HG03342 (cell line): ENCODE results near the gene ZNF488.

Source experiments
- ATAC-seq: cut with Tn5 transposase; IDR thresholded peaks from one replicate; pipeline ENCODE4 v1.9.1; 2021; ENCODE audit warnings: mild to moderate bottlenecking, moderate library complexity; ENCODE audit not compliant: unreplicated experiment

The ZNF488 gene

DNA sequence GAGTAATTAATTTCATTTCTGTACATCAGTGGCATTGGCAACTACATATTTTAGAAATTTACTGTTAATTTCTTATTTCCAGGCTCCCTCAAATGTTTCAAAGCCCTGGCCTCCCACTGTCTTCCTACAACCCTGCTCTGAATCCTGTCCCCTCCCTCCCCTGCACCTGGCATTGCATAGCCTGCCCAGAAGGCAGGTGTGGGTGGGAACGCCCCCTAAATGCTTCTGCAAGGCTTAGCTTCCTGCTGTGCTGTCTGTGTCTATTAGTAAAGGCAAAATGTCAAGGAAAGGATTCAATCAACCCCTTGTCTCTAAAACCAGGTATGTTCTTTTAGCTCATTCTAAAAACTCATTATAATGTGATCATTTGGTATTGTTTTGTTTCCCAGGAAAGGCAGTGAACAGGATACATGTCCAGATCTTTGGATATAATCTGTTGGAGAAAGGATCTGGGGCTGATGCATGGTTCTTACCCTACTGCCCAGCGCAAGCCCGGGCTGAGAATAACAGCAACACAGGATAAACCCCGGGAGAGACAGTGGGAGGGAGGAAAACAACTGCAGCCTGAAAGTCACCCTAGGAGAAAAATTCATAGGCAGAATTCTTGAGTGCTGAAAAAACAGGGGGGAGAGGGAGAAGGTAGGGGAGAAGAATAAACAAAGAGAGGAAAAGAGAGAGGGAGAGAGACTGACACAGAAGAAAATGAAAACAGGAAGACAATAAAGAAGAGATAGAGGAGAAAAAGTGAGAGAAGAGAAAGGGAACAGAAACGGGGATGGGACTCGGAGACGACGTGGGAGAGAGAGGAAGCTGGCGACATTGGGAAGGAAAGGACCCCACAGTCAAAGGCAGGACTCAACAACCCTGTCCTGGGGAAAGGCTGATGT, 589 bp downstream of the ZNF488 start:
- no peak for ATAC-seq

DNA sequence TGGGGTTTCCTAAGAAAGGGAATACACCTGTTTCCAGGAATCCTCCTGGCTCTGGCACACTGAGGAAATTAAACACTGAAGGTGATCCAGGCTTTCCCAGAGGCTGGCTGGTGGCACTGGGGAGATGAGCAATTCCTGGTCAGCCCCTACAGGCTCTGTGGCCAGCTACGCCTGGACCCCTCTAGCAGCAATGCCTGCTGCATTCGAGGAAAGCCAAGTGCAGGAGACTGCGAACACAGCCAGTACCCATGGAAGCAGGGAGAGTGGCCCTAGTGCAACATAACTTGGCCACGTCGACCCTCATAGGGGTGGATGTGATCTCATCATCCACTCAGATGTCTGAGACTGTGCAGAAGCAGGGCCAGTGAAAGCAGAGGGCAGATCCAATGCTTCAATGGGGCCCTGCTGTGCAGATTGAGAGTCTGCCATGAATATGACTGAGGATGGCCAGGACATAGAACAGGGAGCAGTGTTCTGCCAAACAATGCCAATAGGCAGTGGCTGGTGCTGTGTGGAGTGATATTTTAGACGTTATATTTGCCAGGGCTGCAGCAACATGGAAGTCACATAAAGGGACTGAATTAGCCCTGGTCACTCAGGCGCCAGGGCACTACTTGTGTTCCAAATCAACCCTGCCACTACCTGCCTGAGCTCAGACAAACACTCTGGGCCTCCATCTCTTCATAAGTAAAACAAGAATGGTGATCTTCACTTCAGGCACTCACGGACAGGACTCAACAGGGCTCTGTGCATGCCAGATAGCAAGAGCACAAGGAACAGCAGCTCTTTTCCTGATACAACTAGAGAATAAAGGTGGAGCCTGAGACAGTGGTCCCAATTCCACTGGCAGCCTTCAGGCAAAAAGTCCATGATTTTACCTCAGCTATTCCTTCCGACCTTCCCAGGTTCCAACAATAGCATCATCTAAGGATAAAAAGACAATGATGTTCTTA, 2.4 kb downstream of the ZNF488 start:
- no peak for ATAC-seq

DNA sequence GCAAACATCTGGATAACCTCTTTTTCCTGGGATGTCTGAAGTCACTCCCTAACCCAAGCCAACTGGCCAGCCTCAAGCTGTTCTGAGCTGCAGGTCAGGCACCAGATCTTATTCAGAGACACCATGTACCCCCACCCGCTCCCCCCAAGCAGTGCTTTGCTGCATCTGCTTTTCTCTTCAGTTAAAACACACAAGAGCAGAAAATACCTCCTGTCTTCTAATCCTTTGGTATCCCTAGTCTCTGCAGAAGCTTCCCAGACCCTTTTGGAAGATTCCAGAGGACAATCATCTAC, 3.0 kb downstream of the ZNF488 start:
- no peak for ATAC-seq

- no peak for ATAC-seq
These were observed 3.6 kb downstream of the ZNF488 start for GRCh38 chr10:47380341-47381102.

GRCh38 chr10:47379901-47380300, 4.2 kb downstream of the ZNF488 start:
- no peak for ATAC-seq

DNA sequence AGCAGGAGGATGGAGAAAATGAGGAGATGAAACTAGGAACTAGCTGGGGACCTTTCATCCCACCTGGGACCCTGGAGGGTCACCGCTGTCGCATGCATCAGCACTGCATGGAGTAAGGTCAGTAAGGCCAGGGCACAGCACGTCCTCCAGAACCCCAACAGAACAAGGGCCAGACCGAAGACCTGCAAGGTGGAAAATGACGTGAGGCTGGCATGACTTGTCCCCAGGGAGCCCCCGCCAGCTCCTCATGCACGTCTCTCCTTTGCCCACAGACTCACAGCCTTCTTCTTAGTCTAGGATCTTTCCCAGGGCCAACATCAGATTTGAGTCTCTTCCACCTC, 4.7 kb downstream of the ZNF488 start:
- ATAC-seq, result no peak

GRCh38 chr10:47378606-47379444, 5.3 kb downstream of the ZNF488 start:
- ATAC-seq, result no peak

GRCh38 chr10:47378183-47378510, 5.9 kb downstream of the ZNF488 start:
- ATAC-seq, result no peak

GRCh38 chr10:47376522-47377220, 7.4 kb downstream of the ZNF488 start:
- no peak for ATAC-seq

DNA sequence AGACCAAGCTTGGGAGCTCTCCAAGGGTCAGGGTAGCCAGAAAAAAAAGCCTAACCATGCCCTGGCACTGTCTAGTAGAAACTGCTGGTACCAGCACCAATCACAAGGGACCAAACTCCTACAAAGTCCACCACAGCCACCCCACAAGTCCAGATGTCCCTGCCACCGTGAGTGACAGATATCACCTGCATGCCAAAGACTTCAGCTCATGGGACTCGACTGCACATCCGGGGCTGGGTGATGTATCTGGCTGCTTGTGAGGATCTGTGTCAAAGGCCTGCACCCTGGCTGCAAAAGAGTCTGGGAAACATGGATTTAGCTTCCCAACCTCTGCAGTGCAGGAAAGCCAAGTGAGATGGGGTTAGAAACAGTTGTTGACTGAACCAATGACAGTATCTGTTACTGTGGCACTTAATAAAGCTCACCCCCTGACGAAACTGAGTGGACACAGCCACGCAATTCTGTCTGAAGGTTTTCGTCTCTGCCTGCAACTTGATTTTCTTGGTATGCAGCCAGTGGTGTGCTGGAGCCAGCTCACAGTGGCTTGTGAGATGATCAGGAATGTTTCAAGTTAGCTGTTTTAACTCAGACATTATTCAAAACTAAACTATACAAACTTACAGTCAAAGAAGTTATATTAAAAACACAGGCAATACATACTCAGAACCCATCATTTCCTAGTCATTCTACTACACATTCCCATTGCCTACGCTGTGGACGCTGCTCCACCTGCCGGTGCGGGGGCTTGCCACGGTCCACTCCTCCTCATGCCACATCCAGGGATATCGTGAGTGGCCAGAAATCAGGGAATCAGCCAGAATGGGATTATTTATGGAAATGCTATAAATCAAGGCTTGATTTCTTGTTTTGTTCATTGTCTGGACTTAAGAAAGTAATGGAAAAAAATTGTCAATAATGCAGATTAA, 9.2 kb downstream of the ZNF488 start:
- no peak for ATAC-seq

DNA sequence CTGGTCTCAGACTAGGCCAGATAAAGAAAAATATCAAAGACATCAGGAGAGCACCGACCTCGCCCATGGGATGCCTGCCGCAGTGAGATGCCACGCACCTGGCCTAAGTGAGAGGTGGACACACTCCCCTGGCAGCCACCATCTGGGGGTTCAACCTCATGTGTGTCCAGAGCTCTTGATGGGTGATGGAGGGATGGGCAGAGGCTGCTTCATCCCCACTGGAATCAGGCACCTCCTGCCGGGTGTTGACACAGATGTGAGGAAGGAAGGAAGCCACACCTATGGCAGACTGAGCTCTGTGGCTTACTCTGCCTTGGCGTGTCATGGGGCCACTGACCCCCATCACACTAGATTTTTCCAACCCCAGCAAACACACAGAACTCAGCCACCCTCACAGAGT, 11.4 kb downstream of the ZNF488 start:
- no peak for ATAC-seq

DNA sequence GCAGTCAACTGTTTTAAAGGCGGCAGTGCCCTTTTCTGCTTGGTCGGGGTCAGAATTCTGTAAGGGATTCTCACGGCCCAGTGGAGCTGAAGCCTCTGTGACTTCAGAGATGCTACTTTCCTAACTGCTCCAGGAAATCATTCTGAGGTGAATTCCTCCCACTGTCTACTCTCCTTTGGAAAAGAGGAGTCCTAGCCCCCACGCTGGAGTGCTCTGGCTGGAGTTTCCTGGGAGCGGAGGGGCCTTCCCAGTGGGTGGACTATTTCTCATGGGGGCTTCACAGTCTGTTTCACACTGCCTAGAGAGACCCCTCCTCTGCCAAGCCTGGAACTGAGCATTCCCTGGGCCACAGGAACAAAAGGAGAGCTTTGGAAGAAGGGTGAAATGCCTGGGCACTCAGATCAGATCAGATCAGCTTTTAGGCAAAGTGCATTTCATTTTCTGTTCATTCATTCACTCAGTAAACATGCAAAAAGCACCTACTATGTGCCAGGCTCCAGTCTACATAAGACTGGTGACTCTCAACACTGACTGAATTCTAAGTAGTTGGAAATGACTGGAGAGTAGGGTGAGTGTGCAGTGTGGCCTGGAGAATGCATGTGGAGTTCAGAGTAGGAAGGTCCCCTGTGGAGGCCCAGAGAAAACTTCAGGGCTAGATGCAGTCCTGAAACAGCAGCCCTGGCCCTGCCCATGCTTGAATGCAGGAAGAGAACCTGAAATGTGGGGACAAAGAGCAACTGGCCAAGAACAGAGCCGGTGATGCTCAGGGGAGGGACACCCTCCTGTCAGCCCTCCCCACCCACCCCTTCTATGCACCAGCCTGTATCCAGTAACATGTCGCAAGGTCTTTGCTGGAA, 12.2 kb downstream of the ZNF488 start:
- no peak for ATAC-seq

DNA sequence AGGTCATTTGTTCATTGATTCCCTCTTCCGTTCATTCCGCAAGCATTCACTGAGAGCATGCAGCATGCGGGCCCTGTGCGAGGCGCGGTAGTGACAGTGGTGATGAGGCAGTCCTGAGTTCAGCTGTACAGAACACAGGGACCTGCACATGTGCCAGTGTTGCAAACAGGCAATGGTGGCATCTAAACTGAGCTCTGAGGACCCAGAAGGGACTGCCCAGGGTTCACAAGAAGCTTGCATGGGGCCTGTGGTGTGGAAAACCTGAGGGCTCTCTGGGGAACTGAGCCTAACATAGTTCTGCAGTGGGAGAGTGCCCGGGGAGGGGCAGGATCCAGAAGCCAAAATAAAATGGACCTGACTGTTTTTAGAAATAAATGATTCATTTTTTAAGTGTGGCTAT, 13.2 kb downstream of the ZNF488 start:
- ATAC-seq, result no peak

GRCh38 chr10:47370015-47370767, 13.9 kb downstream of the ZNF488 start:
- ATAC-seq, result no peak

DNA sequence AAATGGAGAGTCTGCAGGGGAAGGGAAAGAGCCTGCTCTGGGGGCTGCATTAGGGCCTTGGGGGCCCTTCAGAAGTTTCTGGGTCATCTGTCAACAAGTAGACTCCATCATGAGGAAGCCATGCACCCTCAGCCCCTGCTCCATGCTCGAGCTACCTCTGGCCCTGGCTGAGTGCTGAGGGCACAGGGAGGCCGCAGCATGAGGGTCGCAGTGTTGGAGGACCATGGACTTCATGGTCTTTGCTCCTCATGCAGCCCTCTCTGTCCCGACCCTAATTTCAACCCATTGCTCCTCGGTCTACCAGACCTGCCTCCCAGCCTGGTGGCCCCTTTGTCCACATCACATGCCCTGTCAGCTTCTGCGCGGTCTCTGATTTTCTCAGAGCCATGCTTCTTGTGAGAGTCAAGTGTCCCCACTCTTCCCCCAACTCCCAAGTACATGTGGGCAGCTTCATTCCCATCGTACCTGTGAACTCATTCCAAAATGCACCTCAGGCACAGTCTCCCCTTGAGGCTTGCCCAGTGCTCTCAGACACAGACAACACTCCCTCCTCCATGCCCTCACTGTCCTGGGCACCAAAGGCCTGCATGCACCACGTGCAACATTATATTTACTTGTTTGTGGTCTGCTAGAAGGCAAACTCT, 14.7 kb downstream of the ZNF488 start:
- no peak for ATAC-seq

DNA sequence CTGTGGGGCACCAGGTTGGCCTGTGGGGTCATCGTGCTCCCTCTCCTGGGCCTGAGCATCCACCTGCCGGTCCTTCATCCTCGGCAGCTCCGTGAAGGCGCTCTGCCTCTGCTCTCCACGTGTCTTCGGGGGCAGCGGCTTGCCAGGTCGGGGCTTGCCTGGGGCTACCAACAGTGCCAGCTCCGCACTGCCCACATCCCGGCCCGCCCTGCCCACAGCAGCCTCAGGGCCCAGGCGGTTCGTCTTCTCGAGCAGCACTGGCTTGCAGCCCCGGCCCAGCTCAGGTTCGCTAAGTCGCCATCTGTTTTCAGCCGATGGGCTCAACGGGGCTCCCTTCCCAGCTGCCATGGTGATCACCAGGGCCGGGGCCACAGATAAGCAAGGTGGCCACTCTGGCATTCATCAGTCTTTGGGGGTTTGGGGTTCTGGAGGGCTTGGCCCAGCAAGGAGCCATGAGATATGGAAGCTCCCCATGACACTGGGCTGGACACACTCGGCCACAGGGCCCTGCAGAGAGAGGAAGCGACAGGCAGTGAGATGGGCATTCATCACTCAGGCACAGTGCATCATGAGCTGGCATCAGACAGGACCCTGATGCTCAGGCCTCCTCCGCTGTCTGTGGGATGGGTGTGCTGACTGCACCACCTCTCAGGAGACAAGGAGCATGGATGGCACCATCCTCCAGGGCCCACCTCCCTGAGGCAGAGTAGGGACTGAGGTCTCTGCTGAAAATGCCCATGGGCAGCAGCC, 15.5 kb downstream of the ZNF488 start:
- no peak for ATAC-seq
